GM10248 (cell line): Measurements from ENCODE around the gene RFT1.

Source experiments
- CTCF ChIA-PET: fragments of 300-600 bp; sonication (Branson Sonifier 250); formaldehyde crosslinking; extraction: SDS; loops from one replicate; lab custom pipeline; 2021; ENCODE audit warnings: antibody characterized with exemption; lab: Yijun Ruan, JAX
- POLR2A ChIA-PET: fragments of 350-650 bp; sonication (Branson Sonifier 250); formaldehyde crosslinking; extraction: SDS; loops from one replicate; lab custom pipeline; 2020; ENCODE audit warnings: antibody characterized with exemption; lab: Yijun Ruan, JAX
- DNase-seq: peaks from one replicate; pipeline ENCODE4 v3.0.0; 2012; ENCODE audit errors: extremely low spot score
- TF ChIP-seq, protein P1 (sequence below): IDR thresholded peaks from 2 replicates; pipeline ENCODE4 v1.5.1; 2012; ENCODE audit warnings: mild to moderate bottlenecking, low read depth; ENCODE audit errors: extremely low read depth, missing control alignments, control extremely low read depth

RFT1 gene

DNA sequence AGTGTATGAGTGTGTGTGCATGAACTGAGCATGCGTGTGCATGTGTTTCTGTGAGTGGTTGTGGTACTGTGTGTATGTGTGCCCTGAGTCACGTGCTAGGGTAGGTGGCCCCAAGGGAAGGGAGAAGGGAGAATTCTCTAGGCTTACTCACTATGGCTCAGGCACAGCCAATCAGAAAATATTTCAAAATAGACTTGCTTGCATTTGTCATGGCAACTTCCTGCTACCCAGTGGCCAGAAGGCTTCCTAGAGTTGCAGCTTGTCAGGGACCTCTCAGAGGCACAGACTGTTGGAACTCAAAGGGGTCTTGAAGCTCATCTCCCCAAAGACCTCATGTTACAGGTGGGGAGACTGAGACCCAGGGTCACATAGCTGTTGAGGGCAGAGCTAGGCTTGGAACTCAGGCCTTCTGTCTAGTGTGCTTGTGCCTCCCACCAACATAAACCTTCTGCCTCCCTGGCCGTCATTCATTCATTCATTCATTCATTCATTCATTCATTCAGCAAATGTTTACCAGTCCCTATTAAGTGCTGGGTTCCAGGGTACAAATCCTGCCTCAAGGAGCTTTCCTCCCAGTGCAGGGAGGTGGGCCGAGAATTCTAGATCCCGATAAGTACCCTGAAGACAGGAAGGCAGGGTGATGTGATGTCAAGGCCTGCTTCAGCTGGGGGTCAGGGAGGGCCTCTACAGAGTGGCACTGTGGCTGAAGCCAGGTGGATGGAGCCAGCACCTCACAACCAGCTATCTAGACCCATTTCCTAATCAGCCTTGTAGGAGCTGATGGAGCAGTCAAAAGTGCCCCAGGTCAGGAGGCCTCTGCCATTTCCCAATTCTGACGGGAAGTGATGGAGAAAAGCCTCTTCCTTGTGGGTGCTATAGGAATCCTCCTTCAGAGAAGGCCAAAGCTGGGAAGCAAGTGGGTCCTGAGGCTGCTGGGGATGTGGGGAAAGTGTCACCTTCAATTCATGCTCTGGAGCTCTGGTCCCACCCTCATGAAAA lies 10.9 kb upstream of the RFT1 start:
- CTCF ChIA-PET: interaction anchor here (1.1 to 9.7 kb wide), 7 partner anchors 9 to 79 kb away, joined by 3 to 114 read pairs (median 5); partner anchors contain the start of gene RFT1
- no peak for DNase-seq
- TF ChIP-seq, protein P1, sequence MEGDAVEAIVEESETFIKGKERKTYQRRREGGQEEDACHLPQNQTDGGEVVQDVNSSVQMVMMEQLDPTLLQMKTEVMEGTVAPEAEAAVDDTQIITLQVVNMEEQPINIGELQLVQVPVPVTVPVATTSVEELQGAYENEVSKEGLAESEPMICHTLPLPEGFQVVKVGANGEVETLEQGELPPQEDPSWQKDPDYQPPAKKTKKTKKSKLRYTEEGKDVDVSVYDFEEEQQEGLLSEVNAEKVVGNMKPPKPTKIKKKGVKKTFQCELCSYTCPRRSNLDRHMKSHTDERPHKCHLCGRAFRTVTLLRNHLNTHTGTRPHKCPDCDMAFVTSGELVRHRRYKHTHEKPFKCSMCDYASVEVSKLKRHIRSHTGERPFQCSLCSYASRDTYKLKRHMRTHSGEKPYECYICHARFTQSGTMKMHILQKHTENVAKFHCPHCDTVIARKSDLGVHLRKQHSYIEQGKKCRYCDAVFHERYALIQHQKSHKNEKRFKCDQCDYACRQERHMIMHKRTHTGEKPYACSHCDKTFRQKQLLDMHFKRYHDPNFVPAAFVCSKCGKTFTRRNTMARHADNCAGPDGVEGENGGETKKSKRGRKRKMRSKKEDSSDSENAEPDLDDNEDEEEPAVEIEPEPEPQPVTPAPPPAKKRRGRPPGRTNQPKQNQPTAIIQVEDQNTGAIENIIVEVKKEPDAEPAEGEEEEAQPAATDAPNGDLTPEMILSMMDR: no peak

DNA sequence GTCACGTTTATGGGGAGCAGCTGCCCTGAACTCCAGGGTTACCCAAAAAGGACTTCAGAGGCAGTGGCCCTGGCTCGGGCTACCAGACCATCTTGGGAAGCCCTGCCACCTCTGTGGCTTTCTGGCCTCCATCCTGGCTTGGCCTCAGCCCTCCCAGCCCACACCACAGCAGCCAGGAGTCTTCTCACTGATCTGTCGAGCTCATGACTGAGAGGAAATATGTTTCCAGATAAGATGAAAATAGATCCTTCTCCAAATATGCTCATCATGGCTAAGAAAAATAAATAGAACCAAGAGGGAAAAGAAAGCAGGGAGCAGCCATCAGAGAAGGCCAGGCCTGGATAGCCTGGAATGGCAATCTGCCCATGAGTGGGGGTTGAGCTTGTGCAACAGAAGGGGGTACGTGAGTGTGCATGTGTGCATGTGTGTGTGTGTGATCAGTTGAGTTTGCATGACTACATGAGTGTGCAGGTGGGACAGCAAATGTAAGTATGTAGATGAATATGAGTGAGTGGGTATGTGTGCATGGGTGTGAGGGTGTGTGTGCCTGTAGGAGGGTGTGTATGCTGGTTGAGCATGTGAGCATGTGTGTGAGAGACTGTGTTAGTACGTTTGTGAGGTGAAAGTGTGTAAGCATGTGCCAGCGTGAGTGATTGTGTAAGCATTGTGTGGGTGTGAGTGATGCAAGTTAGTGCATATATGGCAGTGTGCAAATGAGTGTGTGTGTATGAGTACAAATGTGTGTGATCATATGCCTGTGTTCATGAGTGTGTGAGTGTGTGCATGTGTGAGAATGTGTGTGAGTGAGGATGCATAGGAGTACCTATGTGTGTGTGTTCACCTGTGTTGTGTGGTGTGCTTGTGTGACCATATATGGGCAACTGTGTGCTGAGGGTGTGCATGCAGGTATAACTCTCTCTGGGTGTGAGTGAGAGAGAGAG lies 9.9 kb upstream of the RFT1 start:
- TF ChIP-seq, protein P1: no peak
- CTCF ChIA-PET: interaction anchor here (1.9 to 9.7 kb wide), 4 partner anchors 9 to 80 kb away, joined by 5 to 114 read pairs (median 16); partner anchors contain the start of gene RFT1
- POLR2A ChIA-PET: no interaction called here
- DNase-seq: no peak

More for the DNA sequence above, 10.9 kb upstream of the RFT1 start:
- POLR2A ChIA-PET: interaction anchor here (0.7 kb wide), 1 partner anchor 57 kb away, joined by 3 read pairs; no protein-coding TSS in a partner anchor

DNA sequence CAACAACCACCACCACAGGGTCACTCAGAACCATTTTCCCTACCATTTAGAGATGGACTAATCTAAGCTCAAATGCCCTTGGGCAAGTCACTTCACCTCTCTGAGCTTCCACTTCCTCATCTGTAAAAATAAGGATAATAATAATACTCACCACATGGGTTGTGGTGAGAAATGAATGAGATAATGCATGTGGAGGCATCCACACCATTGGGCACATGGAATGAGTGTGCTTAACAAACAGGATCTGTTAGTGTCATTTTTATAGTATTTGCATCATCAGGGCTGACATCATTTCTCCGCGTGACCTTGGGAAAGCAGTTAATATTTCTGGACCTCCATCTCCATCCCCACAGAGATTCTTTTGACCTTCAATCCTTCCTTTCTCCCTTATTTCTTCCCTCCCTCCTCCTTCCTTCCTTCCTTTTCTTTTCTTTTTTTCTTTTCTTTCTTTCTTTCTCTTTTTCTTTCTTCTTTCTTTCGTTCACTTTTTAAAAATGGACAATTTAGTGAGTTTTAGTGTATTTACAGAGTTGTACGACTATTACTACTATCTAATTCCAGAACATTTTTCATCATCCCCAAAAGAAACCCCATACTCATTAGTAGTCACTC lies 7.7 kb upstream of the RFT1 start:
- POLR2A ChIA-PET: no interaction called here
- TF ChIP-seq, protein P1: no peak

DNA sequence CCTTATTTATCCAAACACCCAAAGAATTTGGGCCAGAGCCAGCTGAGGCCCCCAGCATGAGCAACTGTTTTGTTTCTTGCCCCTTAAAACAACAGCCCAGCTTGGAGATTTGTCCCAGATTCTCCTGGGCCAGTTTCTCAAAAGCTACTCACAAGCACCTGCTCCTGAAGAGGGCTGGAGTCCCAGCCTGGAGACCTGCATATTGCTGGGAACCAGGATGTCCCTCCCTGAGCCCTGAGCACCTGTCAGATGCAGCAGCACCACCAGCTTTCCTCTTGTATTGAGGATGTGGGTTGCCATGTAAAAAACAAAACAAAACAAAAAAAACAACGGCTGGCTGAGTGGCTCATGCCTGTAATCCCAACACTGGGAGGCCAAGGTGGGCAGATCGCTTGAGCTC lies 7.0 kb upstream of the RFT1 start:
- DNase-seq: no peak
- TF ChIP-seq, protein P1: no peak
- ChIA-PET POLR2A (no interaction called here), CTCF (interaction anchor here (0.9 to 14.9 kb wide), 8 partner anchors 9 to 71 kb away, joined by 3 to 236 read pairs (median 3); no protein-coding TSS in a partner anchor)

More for the DNA sequence above, 7.7 kb upstream of the RFT1 start:
- CTCF ChIA-PET: interaction anchor here (0.9 to 14.9 kb wide), 5 partner anchors 9 to 56 kb away, joined by 3 to 236 read pairs (median 3); no protein-coding TSS in a partner anchor
- no peak for DNase-seq

DNA sequence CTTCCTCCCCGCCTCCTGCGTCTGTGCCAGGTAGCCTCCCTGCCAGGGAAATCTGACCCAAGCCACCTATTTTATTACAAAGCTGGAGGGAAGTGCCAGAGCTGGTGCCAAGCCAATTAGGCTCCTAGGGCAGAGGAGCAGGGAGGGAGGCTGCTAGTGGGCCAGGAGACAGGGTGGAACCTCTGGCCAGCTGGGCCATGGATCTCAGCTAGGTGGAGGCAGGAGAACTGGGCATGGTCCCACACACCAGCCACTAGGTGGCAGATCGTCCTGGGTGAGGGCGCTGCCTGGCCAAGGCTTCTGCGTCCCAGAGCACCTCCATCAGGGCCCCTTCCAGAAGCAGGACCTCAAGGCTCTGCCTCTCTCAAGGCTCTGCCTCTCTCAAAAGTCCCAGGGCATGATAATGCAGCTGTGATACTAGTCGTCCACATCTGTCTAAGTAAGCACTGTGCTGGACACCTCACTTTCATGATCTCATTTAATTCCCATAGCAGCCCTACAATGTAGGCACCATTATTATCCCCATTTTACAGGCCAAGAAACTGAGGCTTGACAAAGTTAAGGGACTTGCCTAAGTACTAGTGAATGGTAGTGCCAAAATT lies 4.5 kb upstream of the RFT1 start:
- TF ChIP-seq, protein P1: peak; percentile 93
- CTCF ChIA-PET: interaction anchor here (0.7 to 14.9 kb wide), 28 partner anchors 9 to 117 kb away, joined by 3 to 236 read pairs (median 4); partner anchors contain the start of gene PRKCD
- DNase-seq: peak; percentile 87
- POLR2A ChIA-PET: interaction anchor here (1.0 kb wide), 1 partner anchor 62 kb away, joined by 4 read pairs; no protein-coding TSS in a partner anchor
